Measurements from ENCODE around the gene RETSAT. TPM values are rescaled to one million over a fixed set of nuclear protein-coding genes. Genes with fewer than 3 reads are reported as not detected.

Gene RETSAT
- total and polyA plus RNA-seq, 3 experiments from 2014 or later = 23.7 to 36.0 (median 33.4) TPM

GRCh38 chr2:85397925-85398331 is 43.6 kb upstream of the RETSAT start:
- H3K9me3 Mint-ChIP-seq = peaks cover 0 to 4% (median 3%) of the 10 kb centered on the region in 5 donors
- Histone ChIP-seq H3K27ac (ENCODE audit: low read depth, low read length) (no peak overlapping the region), H3K27me3 (ENCODE audit: insufficient read depth, low read length, poor library complexity, severe bottlenecking) (no peaks in the 10 kb centered on the region), H3K36me3 (ENCODE audit: insufficient read depth, low read length) (no peaks in the 10 kb centered on the region), H3K4me1 (ENCODE audit: insufficient read depth, low read length) (no peaks in the 10 kb centered on the region), H3K9me3 (ENCODE audit: low read length) (no peaks in the 10 kb centered on the region), H3K4me3 (ENCODE audit: low read length) (no peak overlapping the region)
- no peak for DNase-seq
- POLR2A ChIA-PET = interaction anchor here (0.6 kb wide), 1 partner anchor 10 kb away, joined by 3 read pairs; no protein-coding TSS in a partner anchor
- CTCF ChIA-PET = no interaction called here
- H3K4me1 Mint-ChIP-seq = peaks cover 0 to 1% (median 0%) of the 10 kb centered on the region in 3 donors
- peaks cover 0 to 37% (median 3%) of the 10 kb centered on the region in 3 donors for H3K36me3 Mint-ChIP-seq
- H3K4me3 Mint-ChIP-seq = no peak overlapping the region
- peak overlapping the region in 1 of 8 donors; percentile 43 for H3K27ac Mint-ChIP-seq
- no peaks in the 10 kb centered on the region for H3K27me3 Mint-ChIP-seq

GRCh38 chr2:85396531-85397470 is 42.5 kb upstream of the RETSAT start:
- no peak for DNase-seq
- ChIA-PET CTCF (no interaction called here), POLR2A (no interaction called here)

GRCh38 chr2:85395912-85396475 is 41.7 kb upstream of the RETSAT start:
- ChIA-PET CTCF (no interaction called here), POLR2A (no interaction called here)
- Mint-ChIP-seq H3K4me1 (peaks cover 5 to 7% (median 5%) of the 10 kb centered on the region in 3 donors), H3K27ac (no peak overlapping the region), H3K9me3 (no peaks in the 10 kb centered on the region), H3K36me3 (peaks cover 0 to 37% (median 0%) of the 10 kb centered on the region in 3 donors), H3K27me3 (no peaks in the 10 kb centered on the region), H3K4me3 (no peak overlapping the region)
- Histone ChIP-seq H3K36me3 (ENCODE audit: insufficient read depth, low read length) (no peaks in the 10 kb centered on the region), H3K9me3 (ENCODE audit: low read length) (no peaks in the 10 kb centered on the region), H3K27ac (ENCODE audit: low read depth, low read length) (no peak overlapping the region), H3K4me3 (ENCODE audit: low read length) (no peak overlapping the region), H3K27me3 (ENCODE audit: insufficient read depth, low read length, poor library complexity, severe bottlenecking) (no peaks in the 10 kb centered on the region), H3K4me1 (ENCODE audit: insufficient read depth, low read length) (peaks cover 8% of the 10 kb centered on the region)
- DNase-seq = no peak

More at GRCh38 chr2:85396531-85397470, 42.5 kb upstream of the RETSAT start:
- no peaks in the 10 kb centered on the region for H3K9me3 ChIP-seq (ENCODE audit: low read length)
- no peaks in the 10 kb centered on the region for H3K9me3 Mint-ChIP-seq
- H3K4me3 Mint-ChIP-seq = no peak overlapping the region
- H3K36me3 ChIP-seq (ENCODE audit: insufficient read depth, low read length) = no peaks in the 10 kb centered on the region
- H3K4me1 ChIP-seq (ENCODE audit: insufficient read depth, low read length) = peaks cover 8% of the 10 kb centered on the region
- peaks cover 0 to 35% (median 0%) of the 10 kb centered on the region in 3 donors for H3K36me3 Mint-ChIP-seq
- H3K27me3 ChIP-seq (ENCODE audit: insufficient read depth, low read length, poor library complexity, severe bottlenecking) = no peaks in the 10 kb centered on the region
- peaks cover 4 to 5% (median 5%) of the 10 kb centered on the region in 3 donors for H3K4me1 Mint-ChIP-seq
- peak overlapping the region in 2 of 8 donors; percentile 37 to 72 for H3K27ac Mint-ChIP-seq
- H3K27me3 Mint-ChIP-seq = no peaks in the 10 kb centered on the region
- no peak overlapping the region for H3K27ac ChIP-seq (ENCODE audit: low read depth, low read length)
- no peak overlapping the region for H3K4me3 ChIP-seq (ENCODE audit: low read length)

DNA sequence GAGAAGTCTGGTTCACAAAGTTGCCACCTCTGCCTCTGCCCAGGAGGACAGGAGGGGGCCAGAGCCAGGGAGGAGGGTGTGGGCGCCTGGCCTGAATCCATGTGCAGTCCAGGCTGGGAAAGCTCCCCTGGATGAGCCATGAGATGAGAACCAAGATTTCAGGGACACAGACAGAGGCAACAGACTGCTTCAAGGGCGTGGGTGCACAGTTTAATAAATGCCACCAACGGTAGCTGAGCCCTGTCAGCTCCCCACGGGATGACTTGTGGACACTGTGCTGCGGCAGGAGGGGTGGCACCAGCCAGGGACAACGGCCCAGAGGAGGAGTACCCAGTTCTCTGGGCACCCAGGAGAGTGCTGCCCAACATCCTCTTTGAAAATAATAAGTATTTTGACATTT is 40.6 kb upstream of the RETSAT start:
- Mint-ChIP-seq H3K27ac (peak overlapping the region in 2 of 8 donors; percentile 23 to 63), H3K27me3 (no peaks in the 10 kb centered on the region), H3K9me3 (no peaks in the 10 kb centered on the region), H3K4me1 (peaks cover 5 to 7% (median 5%) of the 10 kb centered on the region in 3 donors), H3K4me3 (no peak overlapping the region), H3K36me3 (peaks cover 0 to 34% (median 1%) of the 10 kb centered on the region in 3 donors)
- ChIA-PET CTCF (no interaction called here), POLR2A (no interaction called here)
- Histone ChIP-seq H3K36me3 (ENCODE audit: insufficient read depth, low read length) (no peaks in the 10 kb centered on the region), H3K4me1 (ENCODE audit: insufficient read depth, low read length) (peaks cover 8% of the 10 kb centered on the region), H3K27me3 (ENCODE audit: insufficient read depth, low read length, poor library complexity, severe bottlenecking) (no peaks in the 10 kb centered on the region), H3K9me3 (ENCODE audit: low read length) (no peaks in the 10 kb centered on the region), H3K27ac (ENCODE audit: low read depth, low read length) (no peak overlapping the region), H3K4me3 (ENCODE audit: low read length) (no peak overlapping the region)
- no peak for DNase-seq

- H3K27me3 Mint-ChIP-seq = no peaks in the 10 kb centered on the region
- H3K36me3 Mint-ChIP-seq = peaks cover 0 to 38% (median 1%) of the 10 kb centered on the region in 3 donors
- H3K4me3 Mint-ChIP-seq = no peak overlapping the region
- ChIA-PET POLR2A (no interaction called here), CTCF (interaction anchor here (0.9 to 1.6 kb wide), 2 partner anchors 9 to 109 kb away, joined by 3 to 4 read pairs; no protein-coding TSS in a partner anchor)
- Histone ChIP-seq H3K27ac (ENCODE audit: low read depth, low read length) (no peak overlapping the region), H3K4me3 (ENCODE audit: low read length) (no peak overlapping the region), H3K4me1 (ENCODE audit: insufficient read depth, low read length) (peaks cover 8% of the 10 kb centered on the region), H3K36me3 (ENCODE audit: insufficient read depth, low read length) (no peaks in the 10 kb centered on the region), H3K27me3 (ENCODE audit: insufficient read depth, low read length, poor library complexity, severe bottlenecking) (no peaks in the 10 kb centered on the region), H3K9me3 (ENCODE audit: low read length) (no peaks in the 10 kb centered on the region)
- no peak overlapping the region for H3K27ac Mint-ChIP-seq
- no peaks in the 10 kb centered on the region for H3K9me3 Mint-ChIP-seq
- no peak for DNase-seq
- peaks cover 5 to 7% (median 5%) of the 10 kb centered on the region in 3 donors for H3K4me1 Mint-ChIP-seq
Observed at GRCh38 chr2:85394261-85394681, 39.9 kb upstream of the RETSAT start.

DNA sequence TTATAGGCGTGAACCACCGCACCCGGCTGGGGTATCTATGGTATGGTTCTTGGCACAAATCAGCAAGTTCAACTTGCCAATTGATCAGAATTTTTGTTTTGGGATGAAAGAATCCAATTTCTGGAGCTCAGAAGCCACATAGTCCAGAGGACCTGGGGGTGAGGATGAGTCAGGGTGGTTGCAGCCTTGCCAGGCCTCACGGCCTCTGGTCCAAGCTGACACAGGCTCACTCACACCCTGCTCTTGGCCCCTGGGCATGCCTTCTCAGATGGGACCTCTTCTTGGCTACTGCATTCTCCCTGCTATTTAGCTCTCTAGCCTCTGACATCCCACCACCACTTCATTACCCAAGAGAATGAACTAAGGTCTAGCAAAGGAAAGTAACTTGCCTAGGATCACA is 39.5 kb upstream of the RETSAT start:
- Mint-ChIP-seq H3K36me3 (peaks cover 0 to 40% (median 3%) of the 10 kb centered on the region in 3 donors), H3K9me3 (no peaks in the 10 kb centered on the region), H3K4me3 (no peak overlapping the region), H3K27me3 (no peaks in the 10 kb centered on the region), H3K4me1 (peaks cover 5 to 7% (median 5%) of the 10 kb centered on the region in 3 donors), H3K27ac (peak overlapping the region in 2 of 8 donors; percentile 36 to 67)
- H3K4me1 ChIP-seq (ENCODE audit: insufficient read depth, low read length) = peaks cover 8% of the 10 kb centered on the region
- H3K27ac ChIP-seq (ENCODE audit: low read depth, low read length) = no peak overlapping the region
- CTCF ChIA-PET = interaction anchor here (0.9 to 5.5 kb wide), 3 partner anchors 9 to 157 kb away, joined by 3 to 51 read pairs (median 4); no protein-coding TSS in a partner anchor
- POLR2A ChIA-PET = no interaction called here
- no peak overlapping the region for H3K4me3 ChIP-seq (ENCODE audit: low read length)
- no peak for DNase-seq
- no peaks in the 10 kb centered on the region for H3K36me3 ChIP-seq (ENCODE audit: insufficient read depth, low read length)
- no peaks in the 10 kb centered on the region for H3K27me3 ChIP-seq (ENCODE audit: insufficient read depth, low read length, poor library complexity, severe bottlenecking)
- no peaks in the 10 kb centered on the region for H3K9me3 ChIP-seq (ENCODE audit: low read length)

- Histone ChIP-seq H3K36me3 (ENCODE audit: insufficient read depth, low read length) (peaks cover 10% of the 10 kb centered on the region), H3K27ac (ENCODE audit: low read depth, low read length) (no peak overlapping the region), H3K9me3 (ENCODE audit: low read length) (no peaks in the 10 kb centered on the region), H3K27me3 (ENCODE audit: insufficient read depth, low read length, poor library complexity, severe bottlenecking) (no peaks in the 10 kb centered on the region), H3K4me1 (ENCODE audit: insufficient read depth, low read length) (peaks cover 8% of the 10 kb centered on the region), H3K4me3 (ENCODE audit: low read length) (no peak overlapping the region)
- Mint-ChIP-seq H3K27ac (peak overlapping the region in 2 of 8 donors; percentile 69 to 75), H3K27me3 (no peaks in the 10 kb centered on the region), H3K4me3 (no peak overlapping the region), H3K9me3 (no peaks in the 10 kb centered on the region), H3K4me1 (peaks cover 5 to 7% (median 5%) of the 10 kb centered on the region in 3 donors), H3K36me3 (peaks cover 0 to 57% (median 3%) of the 10 kb centered on the region in 3 donors)
- POLR2A ChIA-PET = no interaction called here
- CTCF ChIA-PET = interaction anchor here (1.5 to 5.5 kb wide), 6 partner anchors 14 to 160 kb away, joined by 3 to 51 read pairs (median 5); no protein-coding TSS in a partner anchor
- peak; percentile 48 to 73 (median 57) for DNase-seq
Observed at GRCh38 chr2:85390941-85391669, 36.8 kb upstream of the RETSAT start.
